ENCODE data around the gene CACNA2D4.

GRCh38 chr12:1779783-1780182, 138.7 kb downstream of the CACNA2D4 start:
- TF ChIP-seq EZH2phosphoT487 (IDR thresholded peaks at IDR 0.05; ENCODE audit: borderline replicate concordance, low read length), result no peak
- no peak for TF ChIP-seq CTCF (conservative IDR thresholded peaks at IDR 0.05; ENCODE audit: low read depth, low read length)
